ENCODE measurements around the gene TBX19. TPM values are rescaled to one million over a fixed set of nuclear protein-coding genes. Genes with fewer than 3 reads are reported as not detected.

Gene TBX19
- total and polyA plus RNA-seq, 7 donors: 0.12 to 0.56 (median 0.27) TPM

DNA sequence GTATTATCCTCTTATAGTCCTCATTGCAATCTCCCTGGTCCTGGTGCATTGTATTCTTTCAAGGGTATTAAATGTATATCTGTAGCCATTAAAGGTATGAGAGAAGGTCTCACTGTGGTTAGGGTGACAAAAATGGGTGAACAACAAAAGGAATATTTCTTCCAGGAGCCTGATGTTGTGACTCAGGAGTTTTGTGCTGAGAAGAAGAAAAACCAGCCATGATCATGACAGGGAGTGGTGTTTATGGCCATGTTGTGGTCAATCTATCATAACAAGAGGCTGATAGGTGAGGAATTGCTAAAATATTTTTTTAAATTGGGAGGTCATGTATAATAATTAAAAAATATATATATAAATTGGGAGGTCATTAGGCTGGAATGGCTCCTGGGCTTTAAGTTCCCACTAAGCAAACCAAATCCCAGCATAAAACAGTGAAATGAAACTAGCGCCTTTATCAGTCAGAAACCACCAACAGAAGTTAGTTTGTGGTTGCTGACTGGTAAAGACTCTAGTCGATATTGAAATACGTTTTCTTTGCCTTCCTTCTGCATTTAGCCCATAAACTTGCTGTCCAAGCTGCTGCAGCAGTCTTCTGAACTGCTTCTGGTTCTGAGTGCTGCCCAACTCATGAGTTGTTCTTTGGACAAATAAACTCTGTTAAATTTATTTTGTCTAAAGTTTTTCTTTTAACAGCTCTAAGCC is 60.3 kb downstream of the TBX19 start:
- DNase-seq (no peak), ATAC-seq (no peak)
- no peaks in the 10 kb centered on the region for H3K27me3 ChIP-seq (ENCODE audit: insufficient read depth in 3 of 3, low read length in 2 of 3)
- H3K4me1 ChIP-seq: peaks cover 5% of the 10 kb centered on the region
- 75 to 94% (median 84%) methylated on average over 3 of the region's 3 CpGs for WGBS, 3 donors
- no peaks in the 10 kb centered on the region for H3K36me3 ChIP-seq (ENCODE audit: insufficient read depth in 1 of 2, low read depth in 1 of 2)
- H3K9me3 ChIP-seq: no peaks in the 10 kb centered on the region
- TF ChIP-seq, protein P1, sequence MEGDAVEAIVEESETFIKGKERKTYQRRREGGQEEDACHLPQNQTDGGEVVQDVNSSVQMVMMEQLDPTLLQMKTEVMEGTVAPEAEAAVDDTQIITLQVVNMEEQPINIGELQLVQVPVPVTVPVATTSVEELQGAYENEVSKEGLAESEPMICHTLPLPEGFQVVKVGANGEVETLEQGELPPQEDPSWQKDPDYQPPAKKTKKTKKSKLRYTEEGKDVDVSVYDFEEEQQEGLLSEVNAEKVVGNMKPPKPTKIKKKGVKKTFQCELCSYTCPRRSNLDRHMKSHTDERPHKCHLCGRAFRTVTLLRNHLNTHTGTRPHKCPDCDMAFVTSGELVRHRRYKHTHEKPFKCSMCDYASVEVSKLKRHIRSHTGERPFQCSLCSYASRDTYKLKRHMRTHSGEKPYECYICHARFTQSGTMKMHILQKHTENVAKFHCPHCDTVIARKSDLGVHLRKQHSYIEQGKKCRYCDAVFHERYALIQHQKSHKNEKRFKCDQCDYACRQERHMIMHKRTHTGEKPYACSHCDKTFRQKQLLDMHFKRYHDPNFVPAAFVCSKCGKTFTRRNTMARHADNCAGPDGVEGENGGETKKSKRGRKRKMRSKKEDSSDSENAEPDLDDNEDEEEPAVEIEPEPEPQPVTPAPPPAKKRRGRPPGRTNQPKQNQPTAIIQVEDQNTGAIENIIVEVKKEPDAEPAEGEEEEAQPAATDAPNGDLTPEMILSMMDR (IDR thresholded peaks at IDR 0.05): no peak
- intact Hi-C loops (cut with DNase I): loop anchor here (5.0 to 10.0 kb wide), 4 partner anchors 101 to 1006 kb away; no protein-coding TSS in a partner anchor
- H3K27ac ChIP-seq: no peak overlapping the region
- H3K4me3 ChIP-seq: no peak overlapping the region

DNA sequence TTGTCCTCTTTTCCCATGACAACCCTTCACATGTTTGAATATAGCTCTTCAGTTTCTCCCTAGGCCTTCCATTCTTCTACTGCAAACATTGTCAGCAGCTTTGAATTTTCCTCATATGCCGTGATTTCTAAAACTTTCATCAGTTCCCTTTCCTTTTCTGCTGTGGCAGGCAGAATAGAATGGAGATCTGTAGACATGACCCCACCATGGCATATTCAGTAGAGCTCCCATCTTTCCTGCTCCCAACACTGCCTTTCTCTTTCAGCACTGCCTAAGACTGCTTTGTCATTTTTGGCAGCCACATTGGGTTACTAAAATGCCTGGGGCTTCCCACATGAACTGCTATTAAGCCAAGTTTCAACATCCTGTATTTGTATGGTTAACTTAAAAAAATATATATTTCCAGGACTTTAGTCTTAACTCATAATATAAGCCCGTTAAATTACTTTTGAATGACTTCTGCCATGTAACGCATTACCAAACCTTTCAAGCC is 60.9 kb downstream of the TBX19 start:
- Histone ChIP-seq H3K27ac (no peak overlapping the region), H3K9me3 (no peaks in the 10 kb centered on the region), H3K27me3 (ENCODE audit: insufficient read depth in 3 of 3, low read length in 2 of 3) (no peaks in the 10 kb centered on the region), H3K4me3 (no peak overlapping the region), H3K4me1 (peaks cover 5% of the 10 kb centered on the region), H3K36me3 (ENCODE audit: insufficient read depth in 1 of 2, low read depth in 1 of 2) (no peaks in the 10 kb centered on the region)
- intact Hi-C loops (cut with DNase I): loop anchor here (5.0 to 10.0 kb wide), 4 partner anchors 101 to 1006 kb away; no protein-coding TSS in a partner anchor
- TF ChIP-seq, protein P1 (IDR thresholded peaks at IDR 0.05): no peak
- ATAC-seq (no peak), DNase-seq (no peak)
- WGBS, 3 donors: 75 to 91% (median 88%) methylated on average over 3 of the region's 3 CpGs

DNA sequence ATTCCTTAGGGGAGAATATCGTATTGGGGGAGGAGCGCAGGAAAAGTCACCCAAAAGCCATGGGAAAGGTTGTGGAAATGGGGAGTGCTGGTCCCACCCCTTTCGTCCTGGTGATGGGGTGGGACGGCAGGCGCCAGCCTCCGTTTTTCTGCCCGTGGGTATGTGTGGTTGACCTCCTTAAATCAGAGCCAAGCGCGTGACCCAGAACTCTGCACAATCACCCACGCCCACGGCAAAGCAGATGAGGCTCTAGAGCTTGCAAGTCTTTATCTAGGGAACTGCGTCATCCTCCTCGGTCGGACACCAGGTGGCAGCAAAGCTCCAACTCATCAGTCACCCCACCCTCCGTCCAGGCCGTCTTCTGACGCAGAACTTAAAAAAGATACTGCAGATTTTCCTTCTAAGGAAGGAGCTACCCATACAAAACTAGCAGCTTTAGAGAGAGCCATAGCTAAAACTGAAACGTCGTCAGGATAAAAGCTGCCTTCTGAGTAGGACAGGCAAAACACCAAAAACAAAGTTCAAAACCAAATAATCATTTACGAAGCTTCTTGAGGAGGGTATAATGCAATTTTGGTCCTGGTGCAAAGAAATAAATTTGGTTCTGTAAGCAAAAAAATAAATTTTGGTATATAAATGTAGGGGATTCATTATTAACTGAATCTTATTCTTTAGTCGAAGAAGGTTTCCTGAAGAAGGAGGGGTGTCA is 62.0 kb downstream of the TBX19 start:
- no peaks in the 10 kb centered on the region for H3K36me3 ChIP-seq (ENCODE audit: insufficient read depth in 1 of 2, low read depth in 1 of 2)
- intact Hi-C loops (cut with DNase I): loop anchor here (2.0 to 10.0 kb wide), 5 partner anchors 100 to 1005 kb away; no protein-coding TSS in a partner anchor
- ATAC-seq: peak; percentile 96 to 100 (median 98)
- no peaks in the 10 kb centered on the region for H3K9me3 ChIP-seq
- 11 to 13% (median 11%) methylated on average over 21 of the region's 21 CpGs for WGBS, 3 donors
- peaks cover 5% of the 10 kb centered on the region for H3K4me1 ChIP-seq
- H3K4me3 ChIP-seq: peak overlapping the region; percentile 41
- H3K27me3 ChIP-seq (ENCODE audit: insufficient read depth in 3 of 3, low read length in 2 of 3): no peaks in the 10 kb centered on the region
- no peak overlapping the region for H3K27ac ChIP-seq
- DNase-seq: peak; percentile 87 to 90
- TF ChIP-seq, protein P1 (IDR thresholded peaks at IDR 0.05): peak; percentile 85

DNA sequence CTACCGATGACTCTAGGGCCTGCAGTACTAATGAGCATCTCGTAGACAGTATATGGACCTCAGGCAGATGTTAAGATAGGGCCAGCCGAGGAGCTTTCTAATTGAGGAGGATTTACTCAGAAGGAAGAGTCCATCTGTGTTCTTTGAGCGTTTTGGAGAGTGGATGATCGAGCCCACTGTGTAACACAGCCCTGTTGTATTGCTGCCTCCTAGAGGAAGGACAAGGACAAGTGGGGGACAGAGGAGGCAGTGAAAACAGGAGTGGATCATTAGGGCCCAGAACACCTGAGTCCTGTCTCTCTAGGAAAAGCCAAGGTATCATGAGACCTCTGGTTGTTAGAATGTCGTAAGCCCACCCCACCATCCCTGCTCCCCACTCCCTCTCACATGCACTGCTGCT is 62.9 kb downstream of the TBX19 start:
- H3K9me3 ChIP-seq: no peaks in the 10 kb centered on the region
- H3K4me3 ChIP-seq: no peak overlapping the region
- no peak overlapping the region for H3K27ac ChIP-seq
- ATAC-seq (peak in 3 of 4 donors; percentile 21 to 30 (median 29)), DNase-seq (no peak)
- H3K27me3 ChIP-seq (ENCODE audit: insufficient read depth in 3 of 3, low read length in 2 of 3): no peaks in the 10 kb centered on the region
- TF ChIP-seq, protein P1 (IDR thresholded peaks at IDR 0.05): no peak
- WGBS, 3 donors: 74 to 89% (median 80%) methylated on average over 6 of the region's 6 CpGs
- H3K36me3 ChIP-seq (ENCODE audit: insufficient read depth in 1 of 2, low read depth in 1 of 2): no peaks in the 10 kb centered on the region
- H3K4me1 ChIP-seq: peaks cover 5% of the 10 kb centered on the region
- intact Hi-C loops (cut with DNase I): loop anchor here (2.0 to 10.0 kb wide), 5 partner anchors 99 to 1004 kb away; no protein-coding TSS in a partner anchor

All from psoas muscle (tissue), 8 donors.